Nephron (organoid): Measurements from ENCODE around the gene SH3RF3.

Experiments used
- H3K27ac Mint-ChIP-seq, 3 experiments: 2 replicates each; pipeline ENCODE4 v1.8.0; 2020; ENCODE audit warnings: mixed read lengths in 3 of 3, mild to moderate bottlenecking in 2 of 3, moderate library complexity in 1 of 3
- H3K27me3 Mint-ChIP-seq: 2 replicates; pipeline ENCODE4 v1.8.0; 2021; ENCODE audit warnings: low read depth, mild to moderate bottlenecking, moderate library complexity, mixed read lengths
- H3K36me3 Mint-ChIP-seq: 2 replicates; pipeline ENCODE4 v1.8.0; 2020; ENCODE audit warnings: low read depth, mixed read lengths
- H3K4me1 Mint-ChIP-seq: 2 replicates; pipeline ENCODE4 v1.8.0; 2020; ENCODE audit warnings: mixed read lengths
- H3K4me3 Mint-ChIP-seq, 3 experiments: 2 replicates each; pipeline ENCODE4 v1.8.0; 2020; ENCODE audit warnings: mild to moderate bottlenecking in 3 of 3, mixed read lengths in 3 of 3, moderate library complexity in 2 of 3
- H3K9me3 Mint-ChIP-seq: 2 replicates; pipeline ENCODE4 v1.8.0; 2020; ENCODE audit warnings: mixed read lengths
- TF ChIP-seq, protein P1 (sequence below), 3 experiments: fragments of 200-600 bp; sonication (generic); IDR thresholded peaks; one replicate each; pipeline ENCODE4 v1.5.0; 2021; ENCODE audit warnings: antibody characterized with exemption in 3 of 3; ENCODE audit not compliant: unreplicated experiment in 3 of 3

Gene SH3RF3

DNA sequence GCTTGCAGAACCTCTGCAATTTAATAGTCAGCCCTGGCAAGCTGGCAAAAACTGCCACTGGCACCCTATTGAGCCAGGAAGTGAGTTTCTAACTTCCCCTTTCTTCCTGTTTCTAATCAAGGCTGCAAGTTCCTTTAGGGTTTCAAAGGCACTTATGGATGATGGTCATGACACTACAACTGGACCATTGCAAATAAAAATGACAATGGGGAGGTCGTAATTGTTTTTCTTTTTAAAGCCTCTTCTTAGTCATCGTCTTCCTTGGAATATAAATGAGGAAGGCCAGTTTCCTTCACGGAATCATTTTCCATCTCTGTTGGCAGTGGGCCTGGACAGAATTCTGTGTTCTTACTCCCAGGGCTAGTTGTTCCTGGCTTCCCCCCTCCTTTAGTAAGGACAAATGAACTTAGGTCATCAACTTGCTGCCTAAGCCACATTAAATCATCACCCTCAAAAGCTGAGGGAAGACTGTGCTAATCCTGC is 35.8 kb downstream of the SH3RF3 start:
- peak overlapping the region in 2 of 3 experiments; percentile 45 to 79 for H3K27ac Mint-ChIP-seq
- peaks cover 17% of the 10 kb centered on the region for H3K27me3 Mint-ChIP-seq
- H3K4me3 Mint-ChIP-seq, result no peak overlapping the region
- peaks cover 3% of the 10 kb centered on the region for H3K36me3 Mint-ChIP-seq
- H3K9me3 Mint-ChIP-seq, result peaks cover 8% of the 10 kb centered on the region
- TF ChIP-seq, protein P1, sequence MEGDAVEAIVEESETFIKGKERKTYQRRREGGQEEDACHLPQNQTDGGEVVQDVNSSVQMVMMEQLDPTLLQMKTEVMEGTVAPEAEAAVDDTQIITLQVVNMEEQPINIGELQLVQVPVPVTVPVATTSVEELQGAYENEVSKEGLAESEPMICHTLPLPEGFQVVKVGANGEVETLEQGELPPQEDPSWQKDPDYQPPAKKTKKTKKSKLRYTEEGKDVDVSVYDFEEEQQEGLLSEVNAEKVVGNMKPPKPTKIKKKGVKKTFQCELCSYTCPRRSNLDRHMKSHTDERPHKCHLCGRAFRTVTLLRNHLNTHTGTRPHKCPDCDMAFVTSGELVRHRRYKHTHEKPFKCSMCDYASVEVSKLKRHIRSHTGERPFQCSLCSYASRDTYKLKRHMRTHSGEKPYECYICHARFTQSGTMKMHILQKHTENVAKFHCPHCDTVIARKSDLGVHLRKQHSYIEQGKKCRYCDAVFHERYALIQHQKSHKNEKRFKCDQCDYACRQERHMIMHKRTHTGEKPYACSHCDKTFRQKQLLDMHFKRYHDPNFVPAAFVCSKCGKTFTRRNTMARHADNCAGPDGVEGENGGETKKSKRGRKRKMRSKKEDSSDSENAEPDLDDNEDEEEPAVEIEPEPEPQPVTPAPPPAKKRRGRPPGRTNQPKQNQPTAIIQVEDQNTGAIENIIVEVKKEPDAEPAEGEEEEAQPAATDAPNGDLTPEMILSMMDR (IDR thresholded peaks at IDR 0.05; ENCODE audit: unreplicated experiment in 3 of 3), result no peak
- H3K4me1 Mint-ChIP-seq, result peaks cover 23% of the 10 kb centered on the region

- TF ChIP-seq, protein P1 (IDR thresholded peaks at IDR 0.05; ENCODE audit: unreplicated experiment in 3 of 3), result no peak
- no peak overlapping the region for H3K27ac Mint-ChIP-seq
- H3K4me1 Mint-ChIP-seq, result peaks cover 25% of the 10 kb centered on the region
- peaks cover 17% of the 10 kb centered on the region for H3K27me3 Mint-ChIP-seq
- H3K9me3 Mint-ChIP-seq, result peaks cover 8% of the 10 kb centered on the region
- peaks cover 3% of the 10 kb centered on the region for H3K36me3 Mint-ChIP-seq
- no peak overlapping the region for H3K4me3 Mint-ChIP-seq
These were observed 37.8 kb downstream of the SH3RF3 start for GRCh38 chr2:109166811-109167210.

- Mint-ChIP-seq H3K27ac (no peak overlapping the region), H3K27me3 (peaks cover 19% of the 10 kb centered on the region), H3K36me3 (peaks cover 3% of the 10 kb centered on the region), H3K4me3 (no peak overlapping the region), H3K4me1 (peaks cover 35% of the 10 kb centered on the region), H3K9me3 (peaks cover 5% of the 10 kb centered on the region)
- TF ChIP-seq, protein P1 (IDR thresholded peaks at IDR 0.05; ENCODE audit: unreplicated experiment in 3 of 3), result no peak
These were observed 39.1 kb downstream of the SH3RF3 start for GRCh38 chr2:109168086-109168485.

DNA sequence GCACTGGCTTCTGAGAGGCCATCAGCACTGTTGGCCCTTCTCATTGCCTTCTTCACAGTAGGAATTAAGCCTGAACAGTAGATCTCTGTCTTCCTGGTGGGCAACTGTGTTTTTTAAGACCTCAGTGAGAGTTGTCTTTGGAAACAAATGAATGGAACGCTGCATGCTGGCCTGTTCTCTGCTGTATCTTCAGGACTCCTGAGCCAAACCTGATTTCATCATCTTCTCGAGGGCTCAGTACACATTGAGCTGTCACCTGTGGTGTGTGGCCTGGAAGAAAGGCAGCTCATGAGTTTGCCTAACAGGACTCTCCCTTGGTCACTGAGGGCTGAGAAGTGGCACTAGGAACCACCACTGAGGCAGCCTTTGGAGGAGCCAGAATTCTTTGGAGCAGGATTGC is 39.7 kb downstream of the SH3RF3 start:
- H3K4me3 Mint-ChIP-seq, result no peak overlapping the region
- peaks cover 5% of the 10 kb centered on the region for H3K9me3 Mint-ChIP-seq

GRCh38 chr2:109170645-109171044 is 41.6 kb downstream of the SH3RF3 start:
- no peak overlapping the region for H3K4me3 Mint-ChIP-seq
- TF ChIP-seq, protein P1 (IDR thresholded peaks at IDR 0.05; ENCODE audit: unreplicated experiment in 3 of 3), result no peak
- no peak overlapping the region for H3K27ac Mint-ChIP-seq
- H3K9me3 Mint-ChIP-seq, result peaks cover 9% of the 10 kb centered on the region
- peaks cover 20% of the 10 kb centered on the region for H3K27me3 Mint-ChIP-seq
- H3K4me1 Mint-ChIP-seq, result peaks cover 35% of the 10 kb centered on the region
- peaks cover 3% of the 10 kb centered on the region for H3K36me3 Mint-ChIP-seq

More for the DNA sequence above, 39.7 kb downstream of the SH3RF3 start:
- H3K36me3 Mint-ChIP-seq, result peaks cover 3% of the 10 kb centered on the region
- H3K27me3 Mint-ChIP-seq, result peaks cover 24% of the 10 kb centered on the region
- TF ChIP-seq, protein P1 (IDR thresholded peaks at IDR 0.05; ENCODE audit: unreplicated experiment in 3 of 3), result no peak
- H3K4me1 Mint-ChIP-seq, result peaks cover 37% of the 10 kb centered on the region
- no peak overlapping the region for H3K27ac Mint-ChIP-seq
